ENCODE results near the gene MACO1. TPM values are rescaled to one million over a fixed set of nuclear protein-coding genes. Genes with fewer than 3 reads are reported as not detected.

Gene MACO1
- total and polyA plus RNA-seq, 10 of the 15 experiments (the other 5 are each of a cell fraction or from before 2014, with no cell fraction given): 3.2 to 19.8 (median 10.3) TPM

GRCh38 chr1:25430073-25430966, at the start of gene MACO1 (continued):
- TF ChIP-seq NFIC (IDR thresholded peaks at IDR 0.05; ENCODE audit: low read depth, low read length) (no peak), TBL1XR1 (IDR thresholded peaks at IDR 0.05; ENCODE audit: low read depth, low read length) (0 out of 2 replicates have a peak, but pooled peaks have one; percentile 8), ZBED1 (IDR thresholded peaks at IDR 0.05; ENCODE audit: borderline replicate concordance) (no peak), FOXM1 (IDR thresholded peaks at IDR 0.05; ENCODE audit: low read depth, low read length) (no peak), RCOR1 (conservative IDR thresholded peaks at IDR 0.05; ENCODE audit: low read depth, low read length) (peak; percentile 89; the same call in 1 of the 2 replicates), NR2C2 (IDR thresholded peaks at IDR 0.05; ENCODE audit: borderline replicate concordance, control insufficient read depth, insufficient read length, low read depth) (no peak), CHD1 (IDR thresholded peaks at IDR 0.05; ENCODE audit: low read depth, low read length) (0 out of 2 replicates have a peak, but pooled peaks have one; percentile 7), REST (IDR thresholded peaks at IDR 0.05; ENCODE audit: low read depth, low read length) (no peak), KAT2A (conservative IDR thresholded peaks at IDR 0.05; ENCODE audit: control insufficient read depth, low read depth, low read length) (no peak), MYC (IDR thresholded peaks at IDR 0.05; ENCODE audit: insufficient read depth, insufficient read length, insufficient replicate concordance, low read length, severe bottlenecking) (no peak), STAT1 (conservative IDR thresholded peaks at IDR 0.05) (peak; percentile 63; the same call in 1 of the 2 replicates), SUPT20H (IDR thresholded peaks at IDR 0.05; ENCODE audit: borderline replicate concordance, control insufficient read depth, low read depth, low read length) (no peak), YY1 (IDR thresholded peaks at IDR 0.05; ENCODE audit: low read depth, low read length) (no peak), NR2C1 (IDR thresholded peaks at IDR 0.05) (peak; percentile 31; the same call in 1 of the 2 replicates), SRF (IDR thresholded peaks at IDR 0.05; ENCODE audit: low read depth in 2 of 2, low read length in 2 of 2) (no peak), SREBF2 (IDR thresholded peaks at IDR 0.05; ENCODE audit: low read length) (no peak), BCL3 (IDR thresholded peaks at IDR 0.05; ENCODE audit: borderline replicate concordance, insufficient read depth, low read depth, low read length, poor library complexity, severe bottlenecking) (no peak), KLF5 (IDR thresholded peaks at IDR 0.05; ENCODE audit: partially characterized antibody) (no peak)
- TF ChIP-seq, protein P1, sequence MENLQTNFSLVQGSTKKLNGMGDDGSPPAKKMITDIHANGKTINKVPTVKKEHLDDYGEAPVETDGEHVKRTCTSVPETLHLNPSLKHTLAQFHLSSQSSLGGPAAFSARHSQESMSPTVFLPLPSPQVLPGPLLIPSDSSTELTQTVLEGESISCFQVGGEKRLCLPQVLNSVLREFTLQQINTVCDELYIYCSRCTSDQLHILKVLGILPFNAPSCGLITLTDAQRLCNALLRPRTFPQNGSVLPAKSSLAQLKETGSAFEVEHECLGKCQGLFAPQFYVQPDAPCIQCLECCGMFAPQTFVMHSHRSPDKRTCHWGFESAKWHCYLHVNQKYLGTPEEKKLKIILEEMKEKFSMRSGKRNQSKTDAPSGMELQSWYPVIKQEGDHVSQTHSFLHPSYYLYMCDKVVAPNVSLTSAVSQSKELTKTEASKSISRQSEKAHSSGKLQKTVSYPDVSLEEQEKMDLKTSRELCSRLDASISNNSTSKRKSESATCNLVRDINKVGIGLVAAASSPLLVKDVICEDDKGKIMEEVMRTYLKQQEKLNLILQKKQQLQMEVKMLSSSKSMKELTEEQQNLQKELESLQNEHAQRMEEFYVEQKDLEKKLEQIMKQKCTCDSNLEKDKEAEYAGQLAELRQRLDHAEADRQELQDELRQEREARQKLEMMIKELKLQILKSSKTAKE (IDR thresholded peaks at IDR 0.05; ENCODE audit: low read depth, poor library complexity, severe bottlenecking): peak; percentile 81
- TF ChIP-seq, protein P2, sequence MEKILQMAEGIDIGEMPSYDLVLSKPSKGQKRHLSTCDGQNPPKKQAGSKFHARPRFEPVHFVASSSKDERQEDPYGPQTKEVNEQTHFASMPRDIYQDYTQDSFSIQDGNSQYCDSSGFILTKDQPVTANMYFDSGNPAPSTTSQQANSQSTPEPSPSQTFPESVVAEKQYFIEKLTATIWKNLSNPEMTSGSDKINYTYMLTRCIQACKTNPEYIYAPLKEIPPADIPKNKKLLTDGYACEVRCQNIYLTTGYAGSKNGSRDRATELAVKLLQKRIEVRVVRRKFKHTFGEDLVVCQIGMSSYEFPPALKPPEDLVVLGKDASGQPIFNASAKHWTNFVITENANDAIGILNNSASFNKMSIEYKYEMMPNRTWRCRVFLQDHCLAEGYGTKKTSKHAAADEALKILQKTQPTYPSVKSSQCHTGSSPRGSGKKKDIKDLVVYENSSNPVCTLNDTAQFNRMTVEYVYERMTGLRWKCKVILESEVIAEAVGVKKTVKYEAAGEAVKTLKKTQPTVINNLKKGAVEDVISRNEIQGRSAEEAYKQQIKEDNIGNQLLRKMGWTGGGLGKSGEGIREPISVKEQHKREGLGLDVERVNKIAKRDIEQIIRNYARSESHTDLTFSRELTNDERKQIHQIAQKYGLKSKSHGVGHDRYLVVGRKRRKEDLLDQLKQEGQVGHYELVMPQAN (conservative IDR thresholded peaks at IDR 0.05): peak; percentile 91
